GM19395 (cell line): ENCODE data around the gene TEC.
"Not testable (repeated sequence)": the region's sequence is repeated elsewhere in the genome, so short reads cannot be mapped to it uniquely, and the experiment has no call there.

Experiments
- ATAC-seq: cut with Tn5 transposase; IDR thresholded peaks from one replicate; pipeline ENCODE4 v1.9.1; 2021; ENCODE audit warnings: mild to moderate bottlenecking, moderate library complexity; ENCODE audit not compliant: unreplicated experiment

TEC gene

DNA sequence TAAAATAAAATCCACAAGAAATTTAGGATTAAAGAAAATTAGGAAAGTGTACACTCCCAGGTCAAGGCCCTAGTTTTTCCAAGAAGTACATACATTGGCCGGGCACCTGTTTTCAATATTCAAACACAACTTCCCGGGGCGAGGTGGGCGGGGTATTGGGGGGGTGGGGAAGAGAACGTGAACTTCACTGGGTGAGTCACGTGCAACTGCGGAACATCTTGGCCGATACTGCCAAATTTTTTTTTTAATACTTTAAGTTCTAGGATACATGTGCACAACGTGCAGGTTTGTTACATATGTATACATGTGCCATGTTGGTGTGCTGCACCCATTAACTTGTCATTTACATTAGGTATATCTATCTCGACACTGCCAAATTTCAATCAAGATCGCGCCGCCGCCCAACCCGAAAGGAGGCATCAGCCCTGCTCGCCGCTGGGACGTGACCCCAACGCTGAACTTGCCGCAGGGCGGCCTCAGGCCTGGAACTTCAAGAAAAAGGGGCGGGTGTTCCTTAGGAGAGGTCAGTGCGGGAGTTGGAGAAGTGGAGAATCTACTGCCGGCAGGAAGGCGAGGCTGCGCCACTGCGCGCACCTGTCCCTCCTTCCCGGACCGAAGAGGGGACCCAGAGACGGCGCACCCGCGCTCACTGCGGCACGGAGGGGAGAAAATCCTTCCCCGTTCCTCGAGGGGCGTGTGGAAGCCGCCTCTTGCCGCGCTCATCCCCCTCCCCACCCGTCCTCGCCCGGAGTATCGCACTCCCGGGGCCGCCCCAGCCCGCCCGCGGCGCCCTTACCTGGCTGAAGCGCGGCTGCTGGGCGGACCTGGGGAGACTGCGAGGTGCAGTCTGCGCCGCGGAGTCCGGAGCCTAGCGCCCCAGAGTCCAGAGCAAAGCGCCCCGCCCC, at the start of gene TEC:
Gene TEC (minus strand): TSS at position 883 of the 905 bp plus-strand sequence. CDS start 41,224 bp downstream, outside the sequence.
- peak; percentile 34 for ATAC-seq

DNA sequence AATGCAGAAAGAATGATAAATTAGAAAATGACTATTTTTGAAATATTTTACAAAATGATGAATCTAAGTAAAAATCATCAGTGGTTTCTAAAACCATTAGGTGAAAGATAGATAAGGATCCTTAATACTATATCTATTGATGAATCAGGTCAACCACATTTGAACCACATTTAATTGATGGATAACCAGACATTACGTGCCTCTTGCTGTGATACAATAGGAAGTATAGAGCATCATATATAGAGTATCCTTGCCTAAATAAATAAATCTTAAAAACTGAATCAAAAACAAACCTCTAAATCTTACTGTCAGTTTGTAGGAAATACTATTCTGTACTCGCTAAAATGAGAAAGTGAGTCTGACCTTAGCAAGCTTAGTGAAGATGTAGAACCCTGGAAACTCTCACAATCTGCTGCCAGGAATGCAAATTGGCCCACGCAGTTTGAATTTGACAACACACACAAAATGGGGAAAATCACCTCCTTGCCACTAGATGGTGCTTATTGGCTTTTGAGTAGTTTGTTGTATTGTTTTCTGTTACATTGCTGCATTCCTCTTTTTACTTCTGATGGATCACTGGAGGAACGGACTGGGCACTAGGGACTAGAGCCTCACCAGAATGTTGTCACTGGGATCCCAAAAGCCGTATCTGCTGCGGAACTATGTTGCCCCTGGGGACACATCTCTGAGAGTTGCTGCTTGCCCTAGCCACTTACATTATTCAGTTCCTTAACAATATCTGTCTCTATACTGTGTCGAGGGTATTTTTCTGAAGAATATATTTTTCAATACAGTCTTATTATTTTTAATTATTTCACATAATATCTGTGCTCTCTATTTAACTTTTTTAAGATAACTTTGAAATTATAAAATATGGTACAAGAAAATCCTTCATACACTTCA, 46.3 kb upstream of the TEC start:
- peak; percentile 90 for ATAC-seq

DNA sequence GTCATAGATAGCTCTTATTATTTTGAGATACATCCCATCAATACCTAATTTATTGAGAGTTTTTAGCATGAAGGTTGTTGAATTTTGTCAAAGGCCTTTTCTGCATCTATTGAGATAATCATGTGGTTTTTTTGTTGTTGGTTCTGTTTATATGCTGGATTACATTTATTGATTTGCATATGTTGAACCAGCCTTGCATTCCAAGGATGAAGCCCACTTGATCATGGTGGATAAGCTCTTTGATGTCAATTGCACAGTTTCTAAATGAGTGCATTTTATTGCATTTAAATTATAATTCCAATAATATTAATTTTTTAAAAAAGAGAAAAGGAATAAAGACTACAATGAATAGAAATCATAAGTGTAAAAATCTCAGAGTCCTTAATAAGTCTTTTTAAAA, 45.1 kb upstream of the TEC start:
- not testable (repeated sequence) for ATAC-seq

DNA sequence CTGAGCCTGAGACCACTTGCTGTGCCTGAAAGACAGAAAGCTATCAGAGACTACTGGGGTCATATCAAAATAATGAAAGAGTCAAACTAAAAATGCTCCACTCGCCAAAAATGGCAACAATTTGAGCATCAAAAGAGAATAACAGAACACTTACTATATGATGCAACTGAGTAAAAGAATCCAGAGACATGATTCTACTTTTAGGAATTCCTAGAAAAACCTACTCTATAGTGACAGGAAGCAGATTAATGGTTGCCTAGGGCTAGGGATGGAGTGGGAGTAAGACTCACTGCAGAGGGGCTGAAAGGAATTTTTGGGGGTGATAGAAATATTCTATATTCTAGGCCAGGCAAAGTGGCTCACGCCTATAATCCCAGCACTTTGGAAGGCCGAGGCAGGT, 42.3 kb upstream of the TEC start:
- ATAC-seq = no peak

DNA sequence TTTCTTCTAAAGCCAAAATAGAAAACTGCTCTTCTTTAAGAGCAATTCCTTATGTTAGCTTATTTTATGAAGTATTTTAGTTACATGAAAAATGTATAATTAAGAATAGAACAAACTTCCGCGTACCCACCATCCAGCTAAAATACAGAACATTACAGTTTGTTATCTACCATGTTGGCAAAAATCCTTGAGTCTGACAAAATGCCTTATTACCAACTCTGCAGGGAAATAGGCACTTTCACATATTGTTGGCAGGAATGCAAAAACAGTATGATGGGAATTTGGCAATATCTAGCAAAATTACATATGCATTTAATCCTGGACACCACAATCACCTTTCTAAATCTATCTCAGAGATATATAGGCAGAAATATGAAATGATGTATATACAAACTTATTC, 39.3 kb upstream of the TEC start:
- ATAC-seq = no peak

DNA sequence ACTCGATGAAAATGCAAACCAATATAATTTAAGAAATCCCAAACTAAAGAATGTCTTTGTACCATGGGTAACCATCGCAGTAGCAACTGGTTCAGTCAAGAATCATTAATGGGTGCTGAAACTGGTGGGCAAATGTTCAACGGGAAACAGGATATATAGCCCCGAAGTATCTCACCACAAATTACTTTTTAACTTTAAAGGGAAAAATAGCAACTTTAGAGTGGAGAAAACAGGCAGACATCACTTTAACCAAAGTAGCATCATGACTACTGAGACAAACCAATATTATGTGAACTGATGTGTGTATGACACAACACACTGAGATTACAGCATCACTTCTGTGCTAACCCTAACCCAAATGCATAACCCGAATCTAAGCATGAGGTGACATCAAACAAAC, 37.9 kb upstream of the TEC start:
- peak; percentile 80 for ATAC-seq

DNA sequence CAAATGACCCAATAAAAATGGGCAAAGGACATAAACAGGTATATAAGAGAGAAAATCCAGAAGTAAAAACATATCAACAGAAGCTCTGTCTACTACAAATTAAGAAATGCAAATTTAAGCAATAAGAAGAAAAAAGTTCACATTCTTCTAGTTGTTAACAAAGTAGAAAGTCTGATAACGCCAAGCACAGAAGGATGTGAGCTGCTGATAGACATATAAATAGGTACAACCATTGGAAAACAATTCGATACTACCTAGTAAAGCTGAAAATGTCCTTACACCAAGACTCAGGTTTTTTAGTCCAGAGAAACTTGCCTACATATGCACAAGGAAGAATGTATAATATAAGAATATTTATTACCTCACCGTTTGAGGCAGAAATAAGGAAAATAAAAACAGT, 35.9 kb upstream of the TEC start:
- no peak for ATAC-seq

DNA sequence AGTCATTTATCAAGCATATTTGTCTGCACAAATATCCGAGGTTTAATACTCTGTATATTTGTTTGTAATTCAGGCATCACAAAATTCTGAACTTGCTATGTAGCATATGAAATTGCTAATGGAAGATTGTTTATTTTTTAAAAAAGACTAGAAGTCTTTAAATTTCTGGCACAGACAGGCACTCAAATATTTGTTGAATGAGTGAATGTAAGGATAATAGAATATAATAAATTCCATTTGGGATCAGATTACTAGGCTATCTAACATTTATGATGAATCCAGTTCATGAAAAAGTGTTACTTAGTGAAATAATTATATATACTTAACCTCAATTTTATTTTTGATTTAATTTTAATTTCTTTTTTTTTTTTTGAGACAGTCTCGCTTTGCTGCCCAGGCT, 30.4 kb upstream of the TEC start:
- no peak for ATAC-seq

DNA sequence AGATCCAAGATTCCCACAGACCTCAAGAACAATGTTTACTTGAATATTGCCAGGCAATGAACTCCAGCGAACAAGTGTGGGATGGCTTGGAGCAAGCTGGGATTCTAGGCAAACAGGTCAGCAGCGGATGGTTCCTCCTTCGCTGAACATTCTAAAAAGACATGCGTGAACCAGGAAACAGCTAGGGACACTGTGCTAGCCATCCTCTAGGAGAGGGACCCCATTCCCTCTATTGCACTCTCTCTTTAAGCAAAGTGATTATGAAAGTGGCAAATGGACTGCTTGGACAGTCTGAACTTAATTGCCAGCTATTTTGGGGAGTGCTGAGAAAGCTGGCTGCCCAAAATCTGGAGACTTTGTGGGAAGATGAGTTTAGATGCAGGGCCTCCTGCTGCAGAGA, 29.9 kb upstream of the TEC start:
- no peak for ATAC-seq

DNA sequence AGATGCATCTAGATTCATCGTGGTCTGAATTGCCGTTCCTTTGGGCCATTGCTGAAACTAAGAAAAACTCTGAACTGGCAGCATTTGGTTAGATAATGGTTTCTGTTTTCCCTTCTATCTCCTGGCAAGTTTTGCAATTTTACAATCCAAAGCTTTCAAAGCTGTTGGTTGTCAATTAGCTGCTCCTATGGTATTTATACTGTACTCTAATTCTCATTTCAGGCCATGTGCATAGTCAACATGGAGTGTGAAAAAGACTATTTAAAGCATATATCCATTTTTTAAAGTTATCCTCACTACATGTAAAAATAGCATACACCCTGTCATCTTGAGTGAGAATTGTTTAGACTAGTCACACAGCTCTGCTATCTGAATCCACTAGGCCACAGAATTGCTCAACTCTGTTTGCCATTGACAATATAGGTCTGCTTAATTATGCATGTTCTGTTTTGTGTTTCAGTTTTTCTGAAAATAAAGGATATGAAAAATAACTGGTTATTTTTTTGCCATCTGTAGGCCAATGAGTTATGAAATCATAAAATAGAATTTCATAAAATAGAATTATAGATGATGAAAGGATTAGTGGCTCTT, 27.7 kb upstream of the TEC start:
- no peak for ATAC-seq

DNA sequence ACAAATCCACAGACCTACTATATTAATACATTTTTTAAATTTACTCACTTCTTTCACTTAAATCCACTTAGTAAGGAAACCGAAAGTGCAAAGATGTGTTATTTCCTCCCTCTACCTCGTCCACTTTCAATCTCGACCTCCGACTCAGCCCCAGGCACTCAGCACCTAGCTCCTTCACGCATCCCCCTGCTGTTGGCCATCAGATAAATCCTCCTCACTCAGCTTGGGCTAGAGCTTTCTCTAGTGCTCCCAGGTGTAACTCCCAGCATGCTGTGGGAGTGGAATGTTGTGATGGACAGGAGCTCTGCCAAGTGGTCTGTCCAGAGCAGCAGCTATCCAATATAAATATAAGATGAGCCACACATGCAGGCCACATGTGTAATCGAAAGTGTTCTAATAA, 26.7 kb upstream of the TEC start:
- peak; percentile 97 for ATAC-seq

DNA sequence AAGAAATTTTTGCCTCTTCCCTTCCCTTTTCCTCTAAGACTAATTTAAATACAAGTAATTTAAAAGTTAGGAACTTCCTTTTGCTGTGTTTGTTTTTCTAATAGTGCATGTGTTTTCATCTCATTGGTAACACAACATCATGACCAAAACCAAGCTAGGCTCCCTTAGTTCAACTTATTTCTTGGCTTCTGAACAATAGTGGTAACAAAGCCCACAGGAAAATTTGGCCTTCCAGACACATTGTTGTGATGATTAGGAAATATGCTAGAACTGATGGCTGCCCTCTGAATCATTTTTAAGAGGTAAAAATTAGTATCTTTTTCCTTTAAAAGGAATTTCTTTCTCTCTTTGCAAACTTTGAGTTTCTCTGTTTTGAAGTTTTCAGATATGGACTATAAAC, 25.5 kb upstream of the TEC start:
- ATAC-seq = no peak

DNA sequence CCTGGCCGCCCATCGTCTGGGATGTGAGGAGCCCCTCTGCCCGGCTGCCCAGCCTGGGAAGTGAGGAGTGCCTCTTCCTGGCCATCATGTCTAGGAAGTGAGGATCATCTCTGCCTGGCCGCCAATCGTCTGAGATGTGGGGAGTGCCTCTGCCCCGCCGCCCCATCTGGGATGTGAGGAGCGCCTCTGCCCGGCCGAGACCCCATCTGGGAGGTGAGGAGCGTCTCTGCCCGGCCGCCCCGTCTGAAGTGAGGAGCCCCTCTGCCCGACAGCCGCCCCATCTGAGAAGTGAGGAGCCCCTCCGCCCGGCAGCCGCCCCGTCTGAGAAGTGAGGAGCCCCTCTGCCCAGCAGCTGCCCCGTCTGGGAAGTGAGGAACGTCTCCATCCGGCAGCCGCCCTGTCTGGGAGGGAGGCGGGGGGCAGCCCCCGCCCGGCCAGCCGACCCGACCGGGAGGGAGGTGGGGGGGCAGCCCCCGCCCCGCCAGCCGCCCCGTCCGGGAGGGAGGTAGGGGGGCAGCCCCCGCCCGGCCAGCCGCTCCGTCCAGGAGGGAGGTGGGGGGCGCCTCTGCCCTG, 22.7 kb upstream of the TEC start:
- ATAC-seq = not testable (repeated sequence)

DNA sequence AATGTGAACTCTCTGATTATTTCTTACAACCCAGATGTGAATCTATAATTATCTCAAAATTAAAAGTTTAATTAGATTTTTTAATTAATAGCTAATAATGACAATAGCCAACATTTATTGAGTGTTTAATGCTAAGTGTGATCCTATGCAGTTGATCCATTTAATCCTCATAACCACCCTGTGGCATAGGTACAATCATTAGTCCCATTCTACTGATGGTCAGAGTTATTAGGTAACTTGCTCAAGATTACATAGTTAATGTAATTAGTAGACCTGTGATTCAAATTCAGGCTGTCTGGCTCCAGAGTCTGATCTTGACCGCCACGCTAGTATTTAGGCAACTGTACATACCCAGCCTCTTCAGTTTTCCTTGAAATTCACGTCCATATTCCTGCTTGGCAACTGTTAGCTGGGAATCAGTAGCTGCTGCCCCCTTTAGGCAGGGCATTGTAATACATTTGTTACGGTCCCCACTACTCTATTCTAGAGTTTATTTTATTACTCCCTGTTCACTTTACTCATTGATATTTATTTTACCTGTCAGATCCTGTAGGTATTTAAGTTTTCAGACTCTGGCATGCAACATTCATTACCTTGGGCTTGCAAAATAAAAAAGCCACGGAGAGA, 20.6 kb upstream of the TEC start:
- ATAC-seq = no peak

DNA sequence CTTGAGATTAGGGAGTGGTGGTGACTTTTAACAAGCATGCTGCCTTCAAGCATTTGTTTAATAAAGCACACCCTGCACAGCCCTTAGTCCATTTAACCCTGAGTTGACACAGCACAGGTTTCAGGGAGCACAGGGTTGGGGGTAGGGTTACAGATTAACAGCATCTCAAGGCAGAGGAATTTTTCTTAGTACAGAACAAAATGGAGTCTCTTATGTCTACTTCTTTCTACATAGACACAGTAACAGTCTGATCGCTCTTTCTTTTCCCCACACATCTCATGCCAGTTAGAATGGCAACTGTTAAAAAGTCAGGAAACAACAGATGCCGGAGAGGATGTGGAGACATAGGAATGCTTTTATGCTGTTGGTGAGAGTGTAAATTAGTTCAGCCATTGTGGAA, 16.4 kb upstream of the TEC start:
- not testable (repeated sequence) for ATAC-seq

DNA sequence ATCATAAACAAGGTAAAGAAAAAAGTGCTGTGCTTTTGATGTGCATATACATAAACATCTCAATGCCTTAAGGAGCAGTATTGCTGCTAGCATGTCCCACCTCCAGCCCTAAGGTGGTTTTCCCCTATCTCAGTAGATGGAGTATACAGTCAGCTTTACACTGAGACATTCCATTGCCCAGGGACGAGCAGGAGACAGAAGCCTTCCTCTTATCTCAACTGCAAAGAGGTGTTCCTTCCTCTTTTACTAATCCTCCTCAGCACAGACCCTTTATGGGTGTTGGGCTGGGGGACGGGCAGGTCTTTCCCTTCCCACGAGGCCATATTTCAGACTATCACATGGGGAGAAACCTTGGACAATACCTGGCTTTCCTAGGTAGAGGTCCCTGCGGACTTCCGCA, 16.0 kb upstream of the TEC start:
- not testable (repeated sequence) for ATAC-seq

DNA sequence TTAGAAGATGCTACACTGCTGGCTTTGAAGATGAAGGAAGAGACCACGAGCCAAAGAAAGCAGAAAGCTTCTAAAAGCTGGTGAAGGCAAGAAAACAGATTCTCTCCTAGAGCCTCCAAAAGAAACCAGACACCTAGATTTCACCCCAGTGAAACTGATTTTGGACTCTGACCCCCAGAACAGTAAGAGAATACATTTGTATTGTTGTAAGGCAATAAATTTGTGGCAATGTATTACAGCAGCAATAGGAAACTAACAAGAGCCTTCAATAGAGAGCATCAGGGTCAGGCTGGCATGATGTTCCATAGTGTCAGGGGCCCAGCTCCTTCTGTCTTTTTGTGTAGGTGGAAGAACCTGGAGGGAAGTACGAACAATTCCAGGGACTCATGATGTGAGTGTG, 6.0 kb upstream of the TEC start:
- no peak for ATAC-seq

DNA sequence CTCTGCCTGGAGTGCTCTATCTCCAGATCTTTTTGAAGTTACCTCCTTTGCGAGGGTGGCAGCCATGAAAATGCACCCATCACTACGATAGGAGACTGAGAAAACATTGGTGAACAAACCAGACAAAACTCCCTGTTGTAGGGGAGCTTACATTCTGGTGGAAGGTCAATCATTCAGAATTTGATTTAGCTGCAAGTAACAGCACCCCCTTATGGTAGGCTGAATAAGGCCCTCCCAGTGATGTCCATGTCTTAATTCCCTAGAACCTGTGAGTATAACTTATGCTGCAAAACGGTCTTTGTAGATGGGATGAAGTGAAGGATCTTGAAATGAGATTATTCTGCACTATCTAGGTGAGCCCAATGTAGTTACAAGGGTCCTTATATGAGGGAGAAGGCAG, 5.6 kb upstream of the TEC start:
- no peak for ATAC-seq

DNA sequence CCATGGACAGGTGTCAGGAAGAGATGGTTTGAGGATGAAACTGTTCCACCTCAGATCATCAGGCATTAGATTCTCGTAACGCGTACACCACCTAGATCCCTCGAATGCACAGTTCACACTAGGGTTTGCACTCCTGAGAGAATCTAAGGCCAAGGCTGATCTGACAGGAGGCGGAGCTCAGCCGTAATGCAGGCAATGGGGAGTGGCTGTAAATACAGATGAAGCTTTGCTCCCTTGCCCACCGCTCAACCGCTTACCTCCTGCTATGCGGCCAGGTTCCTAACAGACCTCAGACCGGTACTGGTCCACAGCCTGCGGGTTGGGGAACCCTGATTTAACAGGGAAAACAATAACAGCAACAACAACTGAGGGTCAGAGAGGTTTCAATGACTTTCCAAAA, 2.0 kb upstream of the TEC start:
- no peak for ATAC-seq

DNA sequence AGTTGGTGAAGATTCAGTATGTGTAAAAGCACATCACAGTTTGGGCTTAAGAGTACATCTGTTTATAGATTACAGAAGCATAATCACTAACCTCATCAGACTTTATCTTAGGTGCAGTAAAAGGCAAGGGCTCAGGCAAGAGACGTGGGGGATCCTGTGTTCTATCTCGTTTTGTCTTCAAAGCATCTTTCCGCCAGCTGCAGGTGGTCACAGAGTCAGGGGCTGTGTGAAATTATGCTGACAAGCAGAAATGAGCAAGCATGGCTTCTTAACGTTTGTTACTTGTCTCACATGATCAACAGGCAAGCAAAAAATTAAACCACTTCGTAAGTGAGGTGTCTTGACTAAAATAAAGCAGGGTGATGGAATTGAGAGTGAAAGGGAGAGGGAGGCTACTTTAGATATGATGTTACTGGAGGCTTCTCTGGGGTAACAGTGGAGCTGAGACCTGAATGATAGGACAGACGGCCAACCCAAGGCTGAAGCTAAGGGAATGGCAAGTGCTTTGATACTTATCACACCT, 1.4 kb upstream of the TEC start:
- ATAC-seq = peak; percentile 21
